Coronary artery (tissue), 2 donors: ENCODE results near the gene RARA.

Source experiments
- DNase-seq: peaks from one replicate; pipeline ENCODE4 v3.0.0-alpha.2; 2017; ENCODE audit warnings: low spot score
- H3K27ac ChIP-seq, 2 donors: fragments of 200-600 bp; sonication (generic); one replicate each; pipeline ENCODE4 v1.5.1; 2016 to 2019
- H3K4me3 ChIP-seq: fragments of 200-600 bp; sonication (generic); 2 replicates; pipeline ENCODE4 v1.5.1; 2016; ENCODE audit warnings: mild to moderate bottlenecking, moderate library complexity
- CTCF ChIP-seq: fragments of 200-600 bp; sonication (generic); IDR thresholded peaks from one replicate; pipeline ENCODE4 v1.5.1; 2019; ENCODE audit warnings: antibody characterized with exemption

Gene RARA

GRCh38 chr17:40287159-40287493, 21.9 kb upstream of the RARA start:
- no peak overlapping the region for H3K27ac ChIP-seq
- TF ChIP-seq CTCF = no peak
- no peak for DNase-seq
- peak overlapping the region; percentile 52 for H3K4me3 ChIP-seq

GRCh38 chr17:40287494-40288369, 21.2 kb upstream of the RARA start, which contains the start of gene CDC6:
CDC6 (plus strand) TSS chr17:40287879; CDS start chr17:40289421, 1,542 bp downstream.
- H3K4me3 ChIP-seq = peak within 1 kb of the TSS; percentile 70
- no peak within 1 kb of the TSS for H3K27ac ChIP-seq
- no peak for TF ChIP-seq CTCF
- peak; percentile 99 for DNase-seq

GRCh38 chr17:40290629-40291280, 18.2 kb upstream of the RARA start:
- Histone ChIP-seq H3K27ac (no peak overlapping the region), H3K4me3 (no peak overlapping the region)
- TF ChIP-seq CTCF = peak; percentile 18
- peak; percentile 50 for DNase-seq

GRCh38 chr17:40291281-40291664, 17.7 kb upstream of the RARA start:
- peak; percentile 52 for DNase-seq
- TF ChIP-seq CTCF = no peak
- Histone ChIP-seq H3K4me3 (no peak overlapping the region), H3K27ac (no peak overlapping the region)

- peak overlapping the region in 1 of 2 donors; percentile 72 for H3K27ac ChIP-seq
- no peak for TF ChIP-seq CTCF
- peak; percentile 43 for DNase-seq
- no peak overlapping the region for H3K4me3 ChIP-seq
These were observed 15.6 kb upstream of the RARA start for GRCh38 chr17:40293363-40293762.

- Histone ChIP-seq H3K4me3 (no peak overlapping the region), H3K27ac (peak overlapping the region in 1 of 2 donors; percentile 1)
- no peak for TF ChIP-seq CTCF
- peak; percentile 8 for DNase-seq
These were observed 13.2 kb upstream of the RARA start for GRCh38 chr17:40295488-40296436.
